HEK293T (cell line): Measurements from ENCODE around the gene MAPK9.

ENCODE experiments used
- BHLHE40 ChIP-seq: fragments of 450-650 bp; IDR thresholded peaks from 2 replicates; pipeline ENCODE4 v1.6.1; 2016; ENCODE audit warnings: mild to moderate bottlenecking, moderate library complexity, borderline replicate concordance
- ELF4 ChIP-seq: fragments of 450-650 bp; IDR thresholded peaks from 2 replicates; pipeline ENCODE4 v1.6.1; 2017; ENCODE audit warnings: antibody characterized with exemption
- FOXA1 ChIP-seq: fragments of 450-650 bp; IDR thresholded peaks from 2 replicates; pipeline ENCODE4 v1.6.1; 2016; ENCODE audit warnings: mild to moderate bottlenecking
- FOXK2 ChIP-seq: fragments of 450-650 bp; IDR thresholded peaks from 2 replicates; pipeline ENCODE4 v1.6.1; 2016; ENCODE audit warnings: mild to moderate bottlenecking
- FOXM1 ChIP-seq: fragments of 450-650 bp; IDR thresholded peaks from 2 replicates; pipeline ENCODE4 v1.6.1; 2017; ENCODE audit warnings: mild to moderate bottlenecking, borderline replicate concordance
- HDGF ChIP-seq: fragments of 450-650 bp; IDR thresholded peaks from 2 replicates; pipeline ENCODE4 v1.6.1; 2017; ENCODE audit warnings: antibody characterized with exemption, borderline replicate concordance
- L3MBTL2 ChIP-seq: fragments of 450-650 bp; conservative IDR thresholded peaks from 2 replicates; pipeline ENCODE4 v1.6.1; 2016; ENCODE audit warnings: mild to moderate bottlenecking
- LEF1 ChIP-seq: fragments of 450-650 bp; IDR thresholded peaks from 2 replicates; pipeline ENCODE4 v1.6.1; 2017; ENCODE audit warnings: mild to moderate bottlenecking, borderline replicate concordance
- NFRKB ChIP-seq: fragments of 450-650 bp; IDR thresholded peaks from 2 replicates; pipeline ENCODE4 v1.6.1; 2016; ENCODE audit warnings: mild to moderate bottlenecking, moderate library complexity
- SP1 ChIP-seq: fragments of 450-650 bp; IDR thresholded peaks from 2 replicates; pipeline ENCODE4 v1.6.1; 2017
- SUZ12 ChIP-seq: fragments of 450-650 bp; IDR thresholded peaks from 2 replicates; pipeline ENCODE4 v1.6.1; 2016; ENCODE audit warnings: mild to moderate bottlenecking
- TARDBP ChIP-seq: fragments of 450-650 bp; IDR thresholded peaks from 2 replicates; pipeline ENCODE4 v1.6.1; 2016
- ZNF384 ChIP-seq: fragments of 450-650 bp; IDR thresholded peaks from 2 replicates; pipeline ENCODE4 v1.6.1; 2016
- TF ChIP-seq, protein P1 (sequence below): fragments of 450-650 bp; IDR thresholded peaks from 2 replicates; pipeline ENCODE4 v1.6.1; 2016

GRCh38 chr5:180301253-180301652 is 9.4 kb upstream of the MAPK9 start:
- TF ChIP-seq LEF1 (no peak), FOXM1 (no peak), ELF4 (no peak), SUZ12 (no peak), SP1 (no peak), BHLHE40 (no peak), FOXA1 (no peak), TARDBP (no peak), L3MBTL2 (no peak), HDGF (no peak), FOXK2 (no peak), NFRKB (no peak), ZNF384 (no peak)
- TF ChIP-seq, protein P1, sequence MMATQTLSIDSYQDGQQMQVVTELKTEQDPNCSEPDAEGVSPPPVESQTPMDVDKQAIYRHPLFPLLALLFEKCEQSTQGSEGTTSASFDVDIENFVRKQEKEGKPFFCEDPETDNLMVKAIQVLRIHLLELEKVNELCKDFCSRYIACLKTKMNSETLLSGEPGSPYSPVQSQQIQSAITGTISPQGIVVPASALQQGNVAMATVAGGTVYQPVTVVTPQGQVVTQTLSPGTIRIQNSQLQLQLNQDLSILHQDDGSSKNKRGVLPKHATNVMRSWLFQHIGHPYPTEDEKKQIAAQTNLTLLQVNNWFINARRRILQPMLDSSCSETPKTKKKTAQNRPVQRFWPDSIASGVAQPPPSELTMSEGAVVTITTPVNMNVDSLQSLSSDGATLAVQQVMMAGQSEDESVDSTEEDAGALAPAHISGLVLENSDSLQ, result no peak
